WI38 (cell line): Measurements from ENCODE around the gene IFI44L.

Experiments
- H3K4me3 ChIP-seq: 2 replicates; pipeline ENCODE4 v1.5.1; 2011; ENCODE audit warnings: low read depth, mild to moderate bottlenecking, control low read depth, low read length
- CTCF ChIP-seq: IDR thresholded peaks from 2 replicates; pipeline ENCODE4 v1.5.1; 2012; ENCODE audit warnings: low read depth, mild to moderate bottlenecking, control low read depth, low read length

Gene IFI44L

GRCh38 chr1:78651241-78651640 lies 31.0 kb downstream of the IFI44L start:
- H3K4me3 ChIP-seq = no peak overlapping the region
- TF ChIP-seq CTCF = no peak

- no peak for TF ChIP-seq CTCF
- no peak overlapping the region for H3K4me3 ChIP-seq
Observed at GRCh38 chr1:78652019-78652560, 31.8 kb downstream of the IFI44L start.

- no peak overlapping the region for H3K4me3 ChIP-seq
- no peak for TF ChIP-seq CTCF
Observed at GRCh38 chr1:78658901-78659300, 38.7 kb downstream of the IFI44L start.

- H3K4me3 ChIP-seq = no peak overlapping the region
- no peak for TF ChIP-seq CTCF
Observed at GRCh38 chr1:78663923-78664322, 43.7 kb downstream of the IFI44L start.

DNA sequence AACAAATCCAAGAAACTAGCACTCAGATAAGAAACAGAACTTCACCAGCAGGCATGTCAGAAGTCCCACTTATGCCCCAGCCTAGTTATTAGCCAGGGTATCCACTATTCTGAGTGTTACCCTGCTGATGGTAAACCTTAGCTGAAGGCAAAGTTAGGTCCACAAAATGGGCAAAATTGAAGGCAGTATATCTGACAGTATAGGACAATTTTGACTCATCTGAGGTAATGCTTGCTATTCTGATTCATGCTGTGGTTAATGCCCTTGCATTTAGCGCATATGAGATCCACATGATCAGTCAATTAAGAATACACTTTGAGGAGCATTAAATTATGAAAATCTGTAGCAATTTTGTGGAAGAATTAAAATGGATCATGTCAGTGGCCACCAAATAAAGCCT lies 44.5 kb downstream of the IFI44L start:
- no peak overlapping the region for H3K4me3 ChIP-seq
- no peak for TF ChIP-seq CTCF

DNA sequence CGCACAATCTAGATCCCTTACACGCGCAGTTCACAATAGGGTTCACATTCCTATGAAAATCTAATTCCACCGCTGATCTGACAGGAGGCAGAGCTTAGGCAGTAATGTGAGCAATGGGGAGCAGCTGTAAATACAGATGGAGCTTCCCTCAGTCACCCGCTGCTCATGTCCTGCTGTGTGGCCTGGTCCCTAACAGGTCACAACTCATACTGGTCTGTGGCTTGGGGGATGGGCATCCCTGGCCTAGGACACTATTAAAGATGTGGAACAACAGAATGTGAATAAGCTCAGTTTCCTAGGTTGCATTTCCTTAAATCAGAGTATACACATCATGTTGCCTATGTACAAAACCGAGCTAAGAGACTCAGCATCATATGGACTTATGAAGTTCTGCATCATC lies 45.6 kb downstream of the IFI44L start:
- no peak for TF ChIP-seq CTCF
- no peak overlapping the region for H3K4me3 ChIP-seq

DNA sequence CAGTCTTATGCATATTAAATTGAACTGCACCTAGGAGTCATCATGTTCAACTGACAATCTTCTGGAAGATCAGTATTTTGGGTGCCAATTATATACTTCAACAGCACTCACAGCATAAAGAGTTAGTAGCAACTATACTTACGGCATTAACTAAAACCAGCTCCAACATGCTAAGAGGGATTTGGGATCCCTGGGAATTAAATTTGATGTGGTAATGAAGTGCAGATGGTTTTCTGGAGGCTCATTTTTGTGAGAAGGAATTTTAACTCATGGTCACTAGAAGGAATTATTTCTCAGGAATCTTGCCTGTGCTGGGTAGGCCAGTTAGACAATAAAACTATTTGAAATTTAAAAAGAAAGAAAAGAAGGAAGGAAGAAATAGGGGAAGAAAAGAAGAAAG lies 47.7 kb downstream of the IFI44L start:
- no peak overlapping the region for H3K4me3 ChIP-seq
- TF ChIP-seq CTCF = no peak
